Uterus (tissue), 4 donors: Measurements from ENCODE around the gene PRXL2A. TPM values are rescaled to one million over a fixed set of nuclear protein-coding genes. Genes with fewer than 3 reads are reported as not detected.
"Not testable (repeated sequence)": the region's sequence is repeated elsewhere in the genome, so short reads cannot be mapped to it uniquely, and the experiment has no call there.

ENCODE experiments used
- DNase-seq, 2 donors: peaks; one replicate each; pipeline ENCODE4 v3.0.0-alpha.2; 2019 to 2020
- H3K27ac ChIP-seq, 2 donors: fragments of 200-600 bp; sonication (generic); 1 replicate in 1 of 2; 2 replicates in 1 of 2; pipeline ENCODE4 v1.5.1; 2016 to 2018
- H3K27me3 ChIP-seq, 2 donors: fragments of 200-600 bp; sonication (generic); one replicate each; pipeline ENCODE4 v1.5.1; 2018 to 2019; ENCODE audit warnings: control low read depth in 1 of 2
- H3K36me3 ChIP-seq, 2 donors: fragments of 200-600 bp; sonication (generic); one replicate each; pipeline ENCODE4 v1.5.1; 2019; ENCODE audit warnings: control low read depth in 1 of 2
- H3K4me1 ChIP-seq, 2 donors: fragments of 200-600 bp; sonication (generic); one replicate each; pipeline ENCODE4 v1.5.1; 2018 to 2019; ENCODE audit warnings: control low read depth in 1 of 2
- H3K4me3 ChIP-seq, 2 donors: fragments of 200-600 bp; sonication (generic); 1 replicate in 1 of 2; 2 replicates in 1 of 2; pipeline ENCODE4 v1.5.1; 2018 to 2019; ENCODE audit warnings: mild to moderate bottlenecking in 1 of 2
- H3K9me3 ChIP-seq, 2 donors: fragments of 200-600 bp; sonication (generic); one replicate each; pipeline ENCODE4 v1.5.1; 2019; ENCODE audit warnings: control low read depth in 1 of 2
- CTCF ChIP-seq, 4 experiments: fragments of 200-600 bp in 2 of 4; fragments of 450-650 bp in 2 of 4; sonication (generic) in 2 of 4; IDR thresholded peaks; one replicate each; pipeline ENCODE4 v1.5.1; 2016 to 2019; ENCODE audit warnings: antibody characterized with exemption in 4 of 4, mild to moderate bottlenecking in 2 of 4, moderate library complexity in 1 of 4
- POLR2A ChIP-seq, 2 donors: fragments of 450-650 bp; IDR thresholded peaks; one replicate each; pipeline ENCODE4 v1.6.1; 2016; ENCODE audit warnings: antibody characterized with exemption in 2 of 2, mild to moderate bottlenecking in 1 of 2, moderate library complexity in 1 of 2
- intact Hi-C: fragments of 100-400 bp; cut with DNase I; formaldehyde crosslinking; loops from one replicate; pipeline ENCODE4 v1.15.1; 2023; ENCODE audit warnings: low total_unique reads
- total RNA-seq, 4 donors: library from RNA; depleted of rRNA in 3 of 4; stranded (reverse); fragments of >200 nt in 3 of 4; gene quantifications; one replicate each; pipeline versions ENCODE4 v1.1.0 to v1.2.4, GENCODE V29; 2014 to 2023
- donor health status: DM: yes; HTN: yes; CAD: no.

The PRXL2A gene
- total RNA-seq, 4 donors from 2014 or later: 12.3 to 70.7 (median 50.9) TPM

GRCh38 chr10:80476685-80477084, 68.3 kb downstream of the PRXL2A start:
- peaks cover 0 to 4% of the 10 kb centered on the region in 2 donors for H3K9me3 ChIP-seq
- DNase-seq: no peak
- no peak for TF ChIP-seq POLR2A (IDR thresholded peaks at IDR 0.05)
- TF ChIP-seq CTCF (IDR thresholded peaks at IDR 0.05): no peak
- intact Hi-C loops: no loop called here
- H3K27ac ChIP-seq: no peak overlapping the region
- no peaks in the 10 kb centered on the region for H3K36me3 ChIP-seq
- H3K4me3 ChIP-seq: no peak overlapping the region
- no peaks in the 10 kb centered on the region for H3K27me3 ChIP-seq
- H3K4me1 ChIP-seq: no peaks in the 10 kb centered on the region

GRCh38 chr10:80477813-80478212, 69.5 kb downstream of the PRXL2A start:
- intact Hi-C loops: no loop called here
- H3K4me3 ChIP-seq: no peak overlapping the region
- no peak overlapping the region for H3K27ac ChIP-seq
- TF ChIP-seq CTCF (IDR thresholded peaks at IDR 0.05) (no peak), POLR2A (IDR thresholded peaks at IDR 0.05) (no peak)
- no peaks in the 10 kb centered on the region for H3K4me1 ChIP-seq
- no peak for DNase-seq
- H3K36me3 ChIP-seq: no peaks in the 10 kb centered on the region
- H3K27me3 ChIP-seq: no peaks in the 10 kb centered on the region
- peaks cover 0 to 4% of the 10 kb centered on the region in 2 donors for H3K9me3 ChIP-seq

- H3K27ac ChIP-seq, H3K4me1 ChIP-seq, intact Hi-C loops, H3K9me3 ChIP-seq, H3K36me3 ChIP-seq, DNase-seq, H3K27me3 ChIP-seq, H3K4me3 ChIP-seq: not testable (repeated sequence)
These were observed 72.0 kb downstream of the PRXL2A start for GRCh38 chr10:80480373-80480772.

- no peak for TF ChIP-seq POLR2A (IDR thresholded peaks at IDR 0.05)
- DNase-seq: no peak
- no peak overlapping the region for H3K27ac ChIP-seq
- no peaks in the 10 kb centered on the region for H3K27me3 ChIP-seq
- no peaks in the 10 kb centered on the region for H3K4me1 ChIP-seq
- peaks cover 0 to 4% of the 10 kb centered on the region in 2 donors for H3K9me3 ChIP-seq
- H3K4me3 ChIP-seq: no peak overlapping the region
- intact Hi-C loops: no loop called here
- no peaks in the 10 kb centered on the region for H3K36me3 ChIP-seq
These were observed 72.5 kb downstream of the PRXL2A start for GRCh38 chr10:80480852-80481251.

GRCh38 chr10:80484243-80484642, 75.9 kb downstream of the PRXL2A start:
- no peak overlapping the region for H3K4me3 ChIP-seq
- no peak overlapping the region for H3K27ac ChIP-seq
- no peaks in the 10 kb centered on the region for H3K27me3 ChIP-seq
- intact Hi-C loops: no loop called here
- H3K9me3 ChIP-seq: no peaks in the 10 kb centered on the region
- no peaks in the 10 kb centered on the region for H3K36me3 ChIP-seq
- peaks cover 0 to 3% of the 10 kb centered on the region in 2 donors for H3K4me1 ChIP-seq
- no peak for TF ChIP-seq CTCF (IDR thresholded peaks at IDR 0.05)
- no peak for TF ChIP-seq POLR2A (IDR thresholded peaks at IDR 0.05)
- no peak for DNase-seq

GRCh38 chr10:80484676-80485075, 76.3 kb downstream of the PRXL2A start:
- peaks cover 0 to 3% of the 10 kb centered on the region in 2 donors for H3K4me1 ChIP-seq

More at GRCh38 chr10:80484676-80485075, 76.3 kb downstream of the PRXL2A start:
- no peak for DNase-seq
- H3K4me3 ChIP-seq: no peak overlapping the region
- H3K9me3 ChIP-seq: no peaks in the 10 kb centered on the region
- H3K27ac ChIP-seq: no peak overlapping the region
- TF ChIP-seq CTCF (IDR thresholded peaks at IDR 0.05) (no peak), POLR2A (IDR thresholded peaks at IDR 0.05) (no peak)
- no peaks in the 10 kb centered on the region for H3K27me3 ChIP-seq
- intact Hi-C loops: no loop called here
- no peaks in the 10 kb centered on the region for H3K36me3 ChIP-seq
